ENCODE data around the gene WDR20. TPM values are rescaled to one million over a fixed set of nuclear protein-coding genes. Genes with fewer than 3 reads are reported as not detected.

WDR20 gene
- total and polyA plus RNA-seq, 2 donors (not counting 1 experiment from before 2014, with no cell fraction given), result 12.4 to 64.0 TPM

DNA sequence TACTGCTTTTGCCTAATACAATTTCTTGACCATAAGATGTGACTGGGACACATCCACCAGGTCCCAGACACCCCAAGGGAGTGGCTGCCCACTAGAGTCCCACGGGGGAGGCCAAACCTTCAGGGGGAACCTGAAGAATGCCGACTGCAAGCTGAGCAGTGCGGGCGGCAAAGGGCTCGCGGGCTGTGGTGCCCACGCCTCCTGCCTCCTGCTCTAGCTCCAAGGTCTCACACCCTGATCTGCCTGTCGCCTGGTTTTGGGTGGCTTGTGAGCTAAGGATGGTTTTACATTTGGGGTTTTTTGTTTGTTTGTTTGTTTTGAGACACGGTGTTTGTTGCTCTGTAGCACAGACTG lies 90.0 kb downstream of the WDR20 start:
- peaks cover 0 to 2% (median 0%) of the 10 kb centered on the region in 3 donors for H3K9me3 ChIP-seq (ENCODE audit: control extremely low read depth in 1 of 3, control insufficient read depth in 2 of 3, insufficient read depth in 1 of 3, low read length in 2 of 3)
- no peaks in the 10 kb centered on the region for H4K20me1 ChIP-seq (ENCODE audit: control insufficient read depth, insufficient read depth, low read length, poor library complexity, severe bottlenecking)
- H3K4me3 ChIP-seq (ENCODE audit: control extremely low read depth in 1 of 5, extremely low read depth in 1 of 5, insufficient read depth in 1 of 5, low read depth in 2 of 5, low read length in 4 of 5), result no peak overlapping the region
- intact Hi-C loops (cut with micrococcal nuclease), result no loop called here
- H3K9me3 Mint-ChIP-seq (ENCODE audit: insufficient read depth), result no peaks in the 10 kb centered on the region
- 97% methylated on average over 9 of the region's 9 CpGs for WGBS (ENCODE audit: insufficient coverage)
- TF ChIP-seq, protein P1, sequence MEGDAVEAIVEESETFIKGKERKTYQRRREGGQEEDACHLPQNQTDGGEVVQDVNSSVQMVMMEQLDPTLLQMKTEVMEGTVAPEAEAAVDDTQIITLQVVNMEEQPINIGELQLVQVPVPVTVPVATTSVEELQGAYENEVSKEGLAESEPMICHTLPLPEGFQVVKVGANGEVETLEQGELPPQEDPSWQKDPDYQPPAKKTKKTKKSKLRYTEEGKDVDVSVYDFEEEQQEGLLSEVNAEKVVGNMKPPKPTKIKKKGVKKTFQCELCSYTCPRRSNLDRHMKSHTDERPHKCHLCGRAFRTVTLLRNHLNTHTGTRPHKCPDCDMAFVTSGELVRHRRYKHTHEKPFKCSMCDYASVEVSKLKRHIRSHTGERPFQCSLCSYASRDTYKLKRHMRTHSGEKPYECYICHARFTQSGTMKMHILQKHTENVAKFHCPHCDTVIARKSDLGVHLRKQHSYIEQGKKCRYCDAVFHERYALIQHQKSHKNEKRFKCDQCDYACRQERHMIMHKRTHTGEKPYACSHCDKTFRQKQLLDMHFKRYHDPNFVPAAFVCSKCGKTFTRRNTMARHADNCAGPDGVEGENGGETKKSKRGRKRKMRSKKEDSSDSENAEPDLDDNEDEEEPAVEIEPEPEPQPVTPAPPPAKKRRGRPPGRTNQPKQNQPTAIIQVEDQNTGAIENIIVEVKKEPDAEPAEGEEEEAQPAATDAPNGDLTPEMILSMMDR (IDR thresholded peaks at IDR 0.05), result no peak
- no peak for TF ChIP-seq EZH2 (IDR thresholded peaks at IDR 0.05; ENCODE audit: borderline replicate concordance, insufficient read depth, low read depth, low read length, poor library complexity, severe bottlenecking)
- no peaks in the 10 kb centered on the region for H3K4me1 Mint-ChIP-seq
- no peaks in the 10 kb centered on the region for H3K27me3 ChIP-seq (replicated peaks in 1 of 4; ENCODE audit: control extremely low read depth in 1 of 4, control insufficient read depth in 3 of 4, insufficient read depth in 4 of 4, low read length in 3 of 4)
- DNase-seq (no peak), ATAC-seq (ENCODE audit: low read depth) (no peak)
- no peaks in the 10 kb centered on the region for H3K36me3 ChIP-seq (replicated peaks in 1 of 2; ENCODE audit: control extremely low read depth in 1 of 2, control insufficient read depth in 1 of 2, extremely low read depth in 1 of 2, insufficient read depth in 2 of 2, low read length in 1 of 2)
- no peaks in the 10 kb centered on the region for H3K4me1 ChIP-seq (ENCODE audit: control insufficient read depth in 2 of 2, insufficient read depth in 2 of 2, low read length in 2 of 2)
- ChIA-PET POLR2A (no interaction called here), CTCF (interaction anchor here (0.9 to 1.1 kb wide), 2 partner anchors 14 to 25 kb away, joined by 3 to 4 read pairs; no protein-coding TSS in a partner anchor)
- H3K4me3 Mint-ChIP-seq, result no peak overlapping the region
- no peak overlapping the region for H3K9ac ChIP-seq (ENCODE audit: low read length)
- no peak overlapping the region for H3K27ac Mint-ChIP-seq
- no peak overlapping the region for H3K4me2 ChIP-seq (replicated peaks; ENCODE audit: low read depth, low read length, poor library complexity, severe bottlenecking)
- H3K27me3 Mint-ChIP-seq, result no peaks in the 10 kb centered on the region
- H2AFZ ChIP-seq (ENCODE audit: insufficient read depth, low read depth, low read length, poor library complexity, severe bottlenecking), result no peak overlapping the region
- H3K27ac ChIP-seq (ENCODE audit: low read length in 2 of 2), result no peak overlapping the region
- H3K79me2 ChIP-seq (ENCODE audit: control insufficient read depth, insufficient read depth, low read length), result no peaks in the 10 kb centered on the region

DNA sequence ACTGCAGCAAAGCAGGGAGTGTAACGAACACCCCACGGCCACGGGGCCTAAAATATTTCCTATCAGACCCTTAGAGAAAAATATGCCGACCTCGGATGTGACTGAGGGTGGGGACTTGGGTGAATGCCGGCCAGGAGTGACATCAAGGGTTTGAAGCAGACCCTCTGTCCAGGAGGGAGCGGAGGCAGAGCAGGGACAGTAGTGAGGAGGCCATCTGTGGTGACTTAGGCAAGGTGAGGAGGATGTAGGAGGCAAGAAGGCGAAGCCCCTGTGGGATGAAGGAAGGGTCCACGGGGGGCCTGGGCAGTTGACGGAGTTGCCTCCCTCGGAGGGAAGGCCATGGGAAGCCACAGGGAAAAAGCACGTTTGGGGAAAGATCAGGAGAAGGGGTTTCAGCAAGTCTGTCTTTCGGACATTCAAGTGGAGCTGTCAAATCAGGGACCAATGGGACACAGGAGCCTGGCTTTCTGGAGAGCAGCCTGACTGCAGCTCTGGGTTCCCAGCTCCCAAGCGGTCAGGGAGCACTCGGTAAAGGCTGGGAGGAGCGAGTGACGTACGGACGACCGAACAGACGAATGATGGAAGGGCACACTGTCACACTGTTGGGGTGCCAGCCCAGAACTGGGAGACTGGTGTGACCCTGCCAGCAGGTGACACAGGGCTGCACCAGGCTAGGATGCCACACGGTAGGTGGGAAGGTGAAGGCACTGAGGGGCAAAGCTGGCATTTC lies 90.9 kb downstream of the WDR20 start:
- DNase-seq, result no peak
- intact Hi-C loops (cut with micrococcal nuclease), result no loop called here
- peaks cover 0 to 6% of the 10 kb centered on the region in 2 donors for H3K4me1 ChIP-seq (ENCODE audit: control insufficient read depth in 2 of 2, insufficient read depth in 2 of 2, low read length in 2 of 2)
- no peaks in the 10 kb centered on the region for H3K79me2 ChIP-seq (ENCODE audit: control insufficient read depth, insufficient read depth, low read length)
- no peak overlapping the region for H3K9ac ChIP-seq (ENCODE audit: low read length)
- H3K4me3 ChIP-seq (ENCODE audit: control extremely low read depth in 1 of 5, extremely low read depth in 1 of 5, insufficient read depth in 1 of 5, low read depth in 2 of 5, low read length in 4 of 5), result no peak overlapping the region
- ChIA-PET POLR2A (no interaction called here), CTCF (interaction anchor here (0.6 kb wide), 1 partner anchor 37 kb away, joined by 3 read pairs; no protein-coding TSS in a partner anchor)
- H3K27ac ChIP-seq (ENCODE audit: low read length in 2 of 2), result no peak overlapping the region
- H4K20me1 ChIP-seq (ENCODE audit: control insufficient read depth, insufficient read depth, low read length, poor library complexity, severe bottlenecking), result no peaks in the 10 kb centered on the region
- no peaks in the 10 kb centered on the region for H3K36me3 ChIP-seq (replicated peaks in 1 of 2; ENCODE audit: control extremely low read depth in 1 of 2, control insufficient read depth in 1 of 2, extremely low read depth in 1 of 2, insufficient read depth in 2 of 2, low read length in 1 of 2)
- Mint-ChIP-seq H3K27me3 (no peaks in the 10 kb centered on the region), H3K4me3 (no peak overlapping the region), H3K4me1 (no peaks in the 10 kb centered on the region), H3K27ac (no peak overlapping the region), H3K9me3 (ENCODE audit: insufficient read depth) (no peaks in the 10 kb centered on the region)
- H3K27me3 ChIP-seq (replicated peaks in 1 of 4; ENCODE audit: control extremely low read depth in 1 of 4, control insufficient read depth in 3 of 4, insufficient read depth in 4 of 4, low read length in 3 of 4), result no peaks in the 10 kb centered on the region
- 95% methylated on average over 22 of the region's 22 CpGs for WGBS (ENCODE audit: insufficient coverage)
- H3K4me2 ChIP-seq (replicated peaks; ENCODE audit: low read depth, low read length, poor library complexity, severe bottlenecking), result no peak overlapping the region
- ATAC-seq (ENCODE audit: low read depth), result no peak
- no peak overlapping the region for H2AFZ ChIP-seq (ENCODE audit: insufficient read depth, low read depth, low read length, poor library complexity, severe bottlenecking)
- TF ChIP-seq, protein P1 (IDR thresholded peaks at IDR 0.05), result no peak
- peaks cover 0 to 2% (median 0%) of the 10 kb centered on the region in 3 donors for H3K9me3 ChIP-seq (ENCODE audit: control extremely low read depth in 1 of 3, control insufficient read depth in 2 of 3, insufficient read depth in 1 of 3, low read length in 2 of 3)
